ENCODE results near the gene PATJ.
"Not testable (repeated sequence)": the region's sequence is repeated elsewhere in the genome, so short reads cannot be mapped to it uniquely, and the experiment has no call there.

The PATJ gene

DNA sequence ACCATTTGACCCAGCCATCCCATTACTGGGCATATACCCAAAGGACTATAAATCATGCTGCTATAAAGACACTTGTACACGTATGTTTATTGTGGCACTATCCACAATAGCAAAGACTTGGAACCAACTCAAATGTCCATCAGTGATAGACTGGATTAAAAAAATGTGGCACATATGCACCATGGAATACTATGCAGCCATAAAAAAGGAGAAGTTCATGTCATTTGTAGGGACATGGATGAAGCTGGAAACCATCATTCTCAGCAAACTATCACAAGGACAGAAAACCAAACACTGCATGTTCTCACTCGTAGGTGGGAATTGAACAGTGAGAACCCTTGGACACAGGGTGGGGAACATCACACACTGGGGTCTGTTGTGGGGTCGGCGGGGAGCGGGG lies 206.4 kb downstream of the PATJ start:
- DNase-seq = not testable (repeated sequence)

DNA sequence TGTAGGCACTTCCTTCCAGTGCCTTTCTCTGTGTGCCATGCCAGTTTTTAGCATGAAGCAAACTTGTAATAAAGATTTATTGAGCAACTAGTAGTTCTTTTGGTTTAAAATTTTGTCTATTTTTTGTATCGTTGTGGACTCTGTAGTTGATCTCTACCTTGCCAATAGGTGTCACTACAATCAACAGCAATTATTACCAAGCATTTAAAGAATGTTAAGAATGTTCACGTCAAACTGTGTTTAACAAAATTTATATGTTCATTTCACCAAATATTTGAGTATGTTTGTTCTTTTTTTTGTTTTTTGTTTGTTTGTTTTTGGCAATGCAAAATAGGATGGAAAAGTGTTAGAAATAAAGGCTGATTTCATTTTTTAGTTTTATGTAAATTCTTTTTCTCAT lies 208.1 kb downstream of the PATJ start:
- peak in 1 of 4 experiments; percentile 3 for DNase-seq

DNA sequence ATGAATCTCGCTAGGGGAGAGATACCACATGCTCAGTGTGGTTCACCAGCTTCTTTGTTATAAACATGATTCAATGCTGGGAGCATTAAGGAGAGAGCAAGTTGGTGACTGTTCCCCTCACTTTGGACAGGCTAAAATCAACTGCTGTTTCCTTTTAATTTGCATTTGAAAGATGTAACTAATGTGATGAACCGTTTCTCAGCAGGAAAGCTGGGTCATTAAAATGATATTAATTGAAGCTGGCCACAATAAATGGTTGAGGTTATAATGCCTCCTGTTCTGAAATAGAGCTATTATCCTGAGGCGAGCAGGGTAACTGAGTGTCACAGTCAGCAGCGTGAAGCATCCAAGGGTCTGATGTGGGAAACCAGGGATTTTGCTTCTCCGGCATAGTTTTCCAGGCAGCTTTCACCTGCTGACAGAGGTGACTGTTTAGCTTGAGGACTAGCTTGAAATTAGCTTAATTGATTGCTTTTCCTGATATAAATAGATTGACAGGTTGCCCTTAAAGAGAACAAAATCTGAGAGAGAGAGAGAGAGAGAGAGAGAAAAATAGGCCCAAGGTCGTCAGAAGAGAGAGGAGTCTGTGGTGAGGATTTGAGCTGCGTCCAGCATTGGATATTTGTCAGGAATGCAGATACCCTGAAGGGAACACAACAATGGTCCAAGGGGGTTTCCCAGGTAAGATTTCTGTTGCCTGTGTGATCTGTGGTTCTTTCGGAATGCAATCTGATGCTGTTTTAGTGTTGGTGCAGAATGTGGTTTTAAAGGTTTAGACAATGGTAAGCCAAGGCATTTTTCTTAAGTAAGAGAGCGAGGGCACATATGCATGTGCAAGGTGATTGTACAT lies 209.7 kb downstream of the PATJ start:
- DNase-seq = no peak

GRCh38 chr1:61952675-61953074 lies 210.4 kb downstream of the PATJ start:
- no peak for DNase-seq

DNA sequence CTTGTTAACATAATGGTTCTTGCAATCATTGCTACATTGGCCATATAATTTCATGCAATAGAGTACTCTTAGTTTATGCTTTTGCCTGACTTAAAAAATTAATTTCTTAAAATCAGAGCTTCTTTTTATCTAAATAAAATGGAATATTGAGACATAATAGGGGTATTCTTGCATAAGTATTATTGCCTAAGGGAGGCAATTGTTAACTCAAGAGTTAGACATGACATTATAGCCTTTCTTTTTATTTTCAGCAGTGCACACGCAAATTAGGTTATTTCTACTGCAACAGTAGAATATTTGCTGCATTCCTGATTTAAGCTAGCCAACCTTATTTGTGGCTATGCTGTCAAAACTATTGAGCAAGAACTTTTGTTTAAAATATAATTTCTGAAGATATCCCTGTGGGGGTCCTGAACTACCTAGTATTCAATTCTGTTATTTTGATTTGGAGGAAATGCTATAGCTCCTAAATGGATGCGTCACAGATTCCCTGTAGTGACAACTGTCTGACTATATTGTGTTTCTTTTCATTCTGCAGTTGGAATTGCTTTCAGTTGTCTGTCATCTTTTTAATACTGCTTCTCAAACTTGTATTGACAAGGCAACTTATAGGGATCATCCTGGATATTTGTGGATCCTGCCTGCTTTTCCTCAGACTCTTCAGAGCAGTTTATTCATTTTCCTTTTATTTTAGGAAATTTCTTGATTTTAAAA lies 211.0 kb downstream of the PATJ start:
- no peak for DNase-seq

- DNase-seq = no peak
Measured at GRCh38 chr1:61953790-61954150, 211.5 kb downstream of the PATJ start.

GRCh38 chr1:61955261-61955660 lies 213.0 kb downstream of the PATJ start:
- DNase-seq = no peak

DNA sequence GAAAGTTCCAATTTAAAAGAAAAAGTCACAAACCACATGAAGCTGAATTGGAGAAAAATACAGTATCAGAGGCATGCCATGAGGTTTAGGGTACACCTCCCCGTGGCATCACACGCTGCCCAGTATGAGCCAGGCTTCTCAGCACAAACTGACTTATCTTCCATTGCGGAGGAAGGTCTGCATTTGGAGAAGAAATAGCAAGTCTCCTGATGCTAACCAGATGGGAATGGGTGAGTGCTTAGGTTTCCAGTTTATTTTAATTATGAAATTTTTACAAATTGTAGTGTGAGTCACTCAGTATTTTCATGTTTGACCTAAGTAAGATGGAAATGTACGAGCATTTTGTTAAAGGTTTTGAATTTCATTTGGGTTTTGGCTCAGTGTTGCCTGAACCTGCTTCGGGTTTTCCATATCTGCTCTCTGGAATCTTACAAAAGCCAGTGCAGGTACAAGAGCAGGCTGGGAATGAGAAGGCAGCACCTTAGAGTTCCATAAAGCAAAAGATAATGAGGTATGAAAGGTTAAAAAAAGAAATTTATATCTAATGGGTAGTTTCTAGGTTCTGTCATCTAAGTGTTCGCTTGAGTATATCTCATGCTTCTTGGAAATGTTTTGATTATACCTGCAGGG lies 213.9 kb downstream of the PATJ start:
- no peak for DNase-seq

DNA sequence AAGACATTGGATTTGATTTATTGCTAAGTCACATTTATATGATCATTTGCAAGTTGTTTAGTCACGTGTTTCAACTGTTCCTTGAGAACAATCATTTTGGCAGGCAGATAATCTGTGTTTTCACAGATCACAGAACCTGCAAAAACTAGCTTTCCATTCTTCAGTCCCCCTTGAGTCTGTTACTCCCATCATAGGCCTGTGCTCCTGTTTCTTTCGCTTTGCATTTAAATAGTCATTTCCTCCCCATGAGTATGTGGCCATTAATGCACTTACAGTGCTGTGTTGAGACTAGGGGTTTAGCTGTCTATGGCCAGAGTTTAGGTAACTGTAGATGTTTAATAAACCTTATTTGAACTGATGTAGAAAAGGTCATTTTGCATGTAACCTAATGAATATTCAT lies 214.5 kb downstream of the PATJ start:
- no peak for DNase-seq

- no peak for DNase-seq
Measured at GRCh38 chr1:61961009-61961408, 218.7 kb downstream of the PATJ start.

GRCh38 chr1:61962631-61963030 lies 220.4 kb downstream of the PATJ start:
- no peak for DNase-seq

GRCh38 chr1:61966450-61967225 lies 224.4 kb downstream of the PATJ start:
- not testable (repeated sequence) for DNase-seq

- DNase-seq = no peak
Measured at GRCh38 chr1:61967750-61968149, 225.5 kb downstream of the PATJ start.

DNA sequence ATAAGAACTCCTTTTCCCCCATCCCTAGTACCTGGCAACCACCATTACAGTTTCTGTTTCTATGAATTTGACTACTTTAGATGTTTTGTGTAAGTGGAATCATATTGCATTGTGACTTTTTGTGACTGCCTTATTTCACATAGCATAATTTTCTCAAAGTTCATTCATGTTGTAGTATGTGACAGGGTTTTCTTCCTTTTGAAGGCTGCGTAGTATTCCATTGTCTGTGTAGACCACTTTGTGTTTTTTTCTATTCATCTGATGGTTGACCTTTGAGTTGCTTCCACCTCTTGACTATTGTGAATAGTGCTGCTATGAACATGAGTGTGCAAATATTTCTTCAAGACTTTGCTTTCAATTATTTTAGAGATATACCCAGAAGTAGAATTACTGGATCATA lies 226.6 kb downstream of the PATJ start:
- no peak for DNase-seq

DNA sequence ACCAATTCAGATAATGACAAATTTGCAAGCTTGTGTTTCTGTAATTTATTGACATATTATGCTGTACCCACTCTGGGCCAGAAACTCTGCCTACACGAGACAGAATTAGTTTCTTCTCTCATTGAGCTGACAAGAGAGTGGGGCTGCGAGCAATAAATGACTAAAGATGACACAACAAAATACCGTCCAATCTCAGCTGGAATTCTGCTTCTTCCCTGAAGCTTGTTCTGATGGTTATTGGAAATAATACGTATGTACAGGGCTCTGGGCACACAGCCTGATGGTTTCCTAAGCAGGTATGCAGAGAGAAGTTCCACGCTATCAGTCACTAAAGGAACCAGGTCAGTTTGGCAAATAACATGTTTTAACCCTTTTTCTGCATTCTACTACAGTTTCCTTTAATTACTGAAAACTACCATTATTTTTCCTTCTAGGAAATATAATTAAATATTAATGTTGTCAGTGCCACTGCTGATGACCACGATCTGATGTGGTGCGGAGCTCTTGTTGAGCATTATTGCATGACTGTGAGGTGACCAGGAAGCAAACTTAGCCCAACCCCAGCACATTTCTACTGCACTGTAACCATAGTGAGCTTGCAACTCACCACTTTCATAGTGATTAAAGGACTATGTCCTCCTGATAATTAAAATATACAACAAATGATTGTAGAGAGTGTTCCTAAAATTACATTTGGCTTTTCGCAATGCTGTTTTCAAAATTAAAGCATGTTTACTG lies 231.0 kb downstream of the PATJ start:
- DNase-seq = no peak

- DNase-seq = no peak
Measured at GRCh38 chr1:61975638-61976037, 233.4 kb downstream of the PATJ start.

GRCh38 chr1:61976566-61976965 lies 234.3 kb downstream of the PATJ start:
- DNase-seq = no peak

- no peak for DNase-seq
Measured at GRCh38 chr1:61978796-61979195, 236.5 kb downstream of the PATJ start.

GRCh38 chr1:61979729-61980128 lies 237.4 kb downstream of the PATJ start:
- no peak for DNase-seq

DNA sequence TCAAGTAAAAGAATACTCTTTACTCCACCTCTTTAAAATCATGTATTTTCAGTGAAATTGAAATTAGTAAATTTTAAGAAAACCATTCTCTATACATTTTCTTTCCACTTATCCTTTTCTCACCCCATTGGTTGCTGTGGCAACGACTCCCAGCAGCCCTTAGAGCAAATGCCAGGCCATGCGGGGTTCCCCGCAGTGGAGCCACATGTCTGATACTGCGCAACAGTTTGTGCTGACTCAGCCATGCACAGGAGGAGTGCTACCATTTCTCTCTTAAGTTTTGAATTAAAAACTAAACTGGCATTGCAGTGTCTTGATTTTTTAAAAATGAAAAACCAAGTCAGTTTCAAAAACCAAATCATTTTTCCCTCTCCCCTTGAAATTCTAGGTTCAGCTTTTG lies 238.3 kb downstream of the PATJ start:
- DNase-seq = peak in 3 of 4 experiments; percentile 13 to 36 (median 33)

GRCh38 chr1:61981870-61982660 lies 239.8 kb downstream of the PATJ start:
- no peak for DNase-seq
